Pancreas (tissue), 10 donors: ENCODE results near the gene HOXD13. TPM values are rescaled to one million over a fixed set of nuclear protein-coding genes. Genes with fewer than 3 reads are reported as not detected.

Experiments
- ATAC-seq, 4 donors: fragments of 200-7000 bp; cut with Tn5 transposase; one replicate each; pipeline versions ENCODE4 v1.8.0 to v1.9.1; 2020; ENCODE audit warnings: mild to moderate bottlenecking in 4 of 4, moderate library complexity in 4 of 4
- DNase-seq, 6 donors: peaks; one replicate each; pipeline ENCODE4 v3.0.0-alpha.2; 2020
- FAIRE-seq: peaks from 2 replicates; lab custom pipeline; 2012; peaks lifted over from hg19 to GRCh38; lab: Jason Lieb, UNC
- H3K27ac ChIP-seq, 4 donors: fragments of 200-600 bp; sonication (generic); 1 replicate in 3 of 4; 2 replicates in 1 of 4; pipeline versions ENCODE4 v1.5.0 to v1.8.0; 2020
- H3K27me3 ChIP-seq, 4 donors: fragments of 200-600 bp; one replicate each; pipeline ENCODE4 v1.8.0; 2021
- H3K36me3 ChIP-seq, 3 donors: fragments of 200-600 bp; sonication (generic) in 1 of 3; one replicate each; pipeline versions ENCODE4 v1.5.0 to v1.8.0; 2020 to 2021
- H3K4me1 ChIP-seq, 3 donors: fragments of 200-600 bp; one replicate each; pipeline ENCODE4 v1.8.0; 2021
- H3K4me3 ChIP-seq, 4 donors: fragments of 200-600 bp; sonication (generic) in 2 of 4; one replicate each; pipeline versions ENCODE4 v1.5.0 to v1.8.0; 2020 to 2021
- H3K9me3 ChIP-seq, 4 donors: fragments of 200-600 bp; one replicate each; pipeline ENCODE4 v1.8.0; 2021
- CTCF ChIP-seq, 4 donors: fragments of 200-600 bp; sonication (generic) in 3 of 4; IDR thresholded peaks; one replicate each; pipeline versions ENCODE4 v1.5.0 to v1.8.0; 2021; ENCODE audit warnings: antibody characterized with exemption in 4 of 4
- WGBS, 2 donors: extraction: QIAGEN DNeasy Blood & Tissue Kit; methylation state at CpG; one replicate each; pipeline ENCODE4 v1.1.7; 2013; 5-methylcytosine and 5-hydroxymethylcytosine counted together
- intact Hi-C, 3 donors: fragments of 100-400 bp; cut with DNase I; formaldehyde crosslinking; loops; one replicate each; pipeline versions ENCODE4 v1.11.1 to v1.14.2; 2022
- polyA plus RNA-seq, 2 donors: library from polyadenylated mRNA; stranded (reverse); fragments of 200-250 nt; gene quantifications; one replicate each; pipeline ENCODE4 v1.2.3, GENCODE V29; 2013
- total RNA-seq, 6 donors: library from RNA; stranded (reverse); fragmentation: NEBNext Ultra II Directional in 4 of 6; extraction: Animal tissue kit (Norgen Biotek cat#: 25700) in 4 of 6; gene quantifications; one replicate each; pipeline versions ENCODE4 v1.2.1 to v1.2.4, GENCODE V29; 2021 to 2023
- donor health status: healthy with polysubstance abuse.
- donor health status: DM: no; HTN: no; CAD: no; lungs with moderate emphysema.
- donor health status: DM: no; HTN: no; CAD: no.
- donor health status: control.
- donor health status: control.
- donor health status: Bipolar disorder and iron deficiency.
- donor health status: DM: yes; HTN: yes; CAD: no.
- donor health status: DM: no; HTN: no; CAD: no.
- donor health status: DM: no; HTN: no; CAD: no.
- donor health status: DM: yes; HTN: yes; CAD: no.

Gene HOXD13
- total and polyA plus RNA-seq, 8 donors, result not detected

GRCh38 chr2:176125772-176126054 is 33.2 kb downstream of the HOXD13 start:
- peaks cover 0 to 82% (median 37%) of the 10 kb centered on the region in 4 donors for H3K27me3 ChIP-seq

GRCh38 chr2:176126929-176127773 is 34.6 kb downstream of the HOXD13 start:
- Histone ChIP-seq H3K9me3 (no peaks in the 10 kb centered on the region), H3K27ac (no peak overlapping the region), H3K27me3 (peaks cover 6 to 82% (median 37%) of the 10 kb centered on the region in 4 donors), H3K4me3 (no peak overlapping the region), H3K4me1 (peaks cover 0 to 10% (median 2%) of the 10 kb centered on the region in 3 donors), H3K36me3 (no peaks in the 10 kb centered on the region)
- WGBS, 2 donors, result 2 to 4% methylated on average over 13 of the region's 13 CpGs
- DNase-seq (peak in 5 of 6 donors; percentile 30 to 82 (median 66)), ATAC-seq (peak in 3 of 4 donors; percentile 50 to 63 (median 60)), FAIRE-seq (peak; percentile 68)
- intact Hi-C loops, result loop anchor here in 2 of 3 donors (5.0 to 10.0 kb wide), 4 partner anchors 510 to 1018 kb away; no protein-coding TSS in a partner anchor
- TF ChIP-seq CTCF (IDR thresholded peaks at IDR 0.05), result peak; percentile 63 to 86 (median 76)

More at GRCh38 chr2:176125772-176126054, 33.2 kb downstream of the HOXD13 start:
- no peak for DNase-seq
- no peak overlapping the region for H3K4me3 ChIP-seq
- H3K36me3 ChIP-seq, result no peaks in the 10 kb centered on the region
- intact Hi-C loops, result loop anchor here in 2 of 3 donors (5.0 to 10.0 kb wide), 4 partner anchors 512 to 1019 kb away; no protein-coding TSS in a partner anchor
- H3K27ac ChIP-seq, result no peak overlapping the region
- WGBS, 2 donors, result 13 to 18% methylated on average over 6 of the region's 6 CpGs
- FAIRE-seq, result no peak
- peaks cover 0 to 5% (median 0%) of the 10 kb centered on the region in 3 donors for H3K4me1 ChIP-seq
- no peak for TF ChIP-seq CTCF (IDR thresholded peaks at IDR 0.05)
- ATAC-seq, result no peak
- H3K9me3 ChIP-seq, result no peaks in the 10 kb centered on the region

GRCh38 chr2:176127774-176128072 is 35.2 kb downstream of the HOXD13 start:
- FAIRE-seq (no peak), ATAC-seq (no peak), DNase-seq (no peak)
- no peak overlapping the region for H3K4me3 ChIP-seq
- WGBS, 2 donors, result 22 to 24% methylated on average over 4 of the region's 4 CpGs
- peaks cover 0 to 8% (median 5%) of the 10 kb centered on the region in 3 donors for H3K4me1 ChIP-seq
- H3K27ac ChIP-seq, result no peak overlapping the region
- intact Hi-C loops, result loop anchor here in 2 of 3 donors (5.0 to 10.0 kb wide), 4 partner anchors 510 to 1017 kb away; no protein-coding TSS in a partner anchor
- peaks cover 12 to 82% (median 37%) of the 10 kb centered on the region in 4 donors for H3K27me3 ChIP-seq
- no peak for TF ChIP-seq CTCF (IDR thresholded peaks at IDR 0.05)
- H3K9me3 ChIP-seq, result no peaks in the 10 kb centered on the region
- no peaks in the 10 kb centered on the region for H3K36me3 ChIP-seq

- no peak overlapping the region for H3K4me3 ChIP-seq
- intact Hi-C loops, result loop anchor here in 2 of 3 donors (5.0 to 10.0 kb wide), 4 partner anchors 509 to 1016 kb away; no protein-coding TSS in a partner anchor
- DNase-seq (no peak), FAIRE-seq (no peak), ATAC-seq (no peak)
- TF ChIP-seq CTCF (IDR thresholded peaks at IDR 0.05), result no peak
- no peaks in the 10 kb centered on the region for H3K9me3 ChIP-seq
- 10 to 13% methylated on average over 49 of the region's 49 CpGs for WGBS, 2 donors
- peak overlapping the region in 1 of 4 donors; percentile 8 for H3K27ac ChIP-seq
- peaks cover 12 to 83% (median 35%) of the 10 kb centered on the region in 4 donors for H3K27me3 ChIP-seq
- H3K4me1 ChIP-seq, result peaks cover 0 to 8% (median 5%) of the 10 kb centered on the region in 3 donors
- no peaks in the 10 kb centered on the region for H3K36me3 ChIP-seq
Measured at GRCh38 chr2:176128172-176128981, 35.9 kb downstream of the HOXD13 start.
